ENCODE results near the gene LRRC3. TPM values are rescaled to one million over a fixed set of nuclear protein-coding genes. Genes with fewer than 3 reads are reported as not detected.
"Not testable (repeated sequence)": the region's sequence is repeated elsewhere in the genome, so short reads cannot be mapped to it uniquely, and the experiment has no call there.

Gene LRRC3
- total RNA-seq, 4 donors from 2014 or later = 1.7 to 6.6 (median 2.2) TPM

GRCh38 chr21:44413566-44414290 is 41.6 kb upstream of the LRRC3 start:
- Histone ChIP-seq H3K27ac (no peak overlapping the region), H3K36me3 (no peaks in the 10 kb centered on the region), H3K27me3 (no peaks in the 10 kb centered on the region), H3K4me3 (no peak overlapping the region), H3K9me3 (no peaks in the 10 kb centered on the region), H3K4me1 (no peaks in the 10 kb centered on the region)
- peak in 1 of 3 donors; percentile 22 for DNase-seq
- no peak for TF ChIP-seq POLR2A (IDR thresholded peaks at IDR 0.05)
- no peak for TF ChIP-seq CTCF (IDR thresholded peaks at IDR 0.05)

- Histone ChIP-seq H3K36me3 (no peaks in the 10 kb centered on the region), H3K4me1 (no peaks in the 10 kb centered on the region), H3K27me3 (no peaks in the 10 kb centered on the region), H3K9me3 (no peaks in the 10 kb centered on the region), H3K27ac (no peak overlapping the region), H3K4me3 (no peak overlapping the region)
- DNase-seq = peak in 1 of 3 donors; percentile 23
- TF ChIP-seq CTCF (IDR thresholded peaks at IDR 0.05) = no peak
- no peak for TF ChIP-seq POLR2A (IDR thresholded peaks at IDR 0.05)
Measured at GRCh38 chr21:44414291-44415072, 40.8 kb upstream of the LRRC3 start.

- Histone ChIP-seq H3K4me1 (no peaks in the 10 kb centered on the region), H3K9me3 (no peaks in the 10 kb centered on the region), H3K4me3 (no peak overlapping the region), H3K36me3 (no peaks in the 10 kb centered on the region), H3K27me3 (no peaks in the 10 kb centered on the region), H3K27ac (no peak overlapping the region)
- peak in 1 of 3 donors; percentile 19 for DNase-seq
- no peak for TF ChIP-seq POLR2A (IDR thresholded peaks at IDR 0.05)
- TF ChIP-seq CTCF (IDR thresholded peaks at IDR 0.05) = no peak
Measured at GRCh38 chr21:44415073-44416025, 40.0 kb upstream of the LRRC3 start.

- no peak overlapping the region for H3K4me3 ChIP-seq
- peak in 1 of 3 donors; percentile 36 for DNase-seq
Measured at GRCh38 chr21:44416193-44416592, 39.1 kb upstream of the LRRC3 start.

GRCh38 chr21:44417621-44418107 is 37.6 kb upstream of the LRRC3 start:
- H3K36me3 ChIP-seq, H3K9me3 ChIP-seq, H3K27me3 ChIP-seq, H3K27ac ChIP-seq, H3K4me1 ChIP-seq, H3K4me3 ChIP-seq: not testable (repeated sequence)
- DNase-seq = peak in 1 of 3 donors; percentile 9

More at GRCh38 chr21:44416193-44416592, 39.1 kb upstream of the LRRC3 start:
- Histone ChIP-seq H3K4me1 (no peaks in the 10 kb centered on the region), H3K27me3 (no peaks in the 10 kb centered on the region), H3K9me3 (no peaks in the 10 kb centered on the region), H3K36me3 (no peaks in the 10 kb centered on the region), H3K27ac (no peak overlapping the region)
- TF ChIP-seq CTCF (IDR thresholded peaks at IDR 0.05) (no peak), POLR2A (IDR thresholded peaks at IDR 0.05) (no peak)

All from Peyer's patch (tissue), 4 donors.